Measurements from ENCODE around the gene LONRF2.

DNA sequence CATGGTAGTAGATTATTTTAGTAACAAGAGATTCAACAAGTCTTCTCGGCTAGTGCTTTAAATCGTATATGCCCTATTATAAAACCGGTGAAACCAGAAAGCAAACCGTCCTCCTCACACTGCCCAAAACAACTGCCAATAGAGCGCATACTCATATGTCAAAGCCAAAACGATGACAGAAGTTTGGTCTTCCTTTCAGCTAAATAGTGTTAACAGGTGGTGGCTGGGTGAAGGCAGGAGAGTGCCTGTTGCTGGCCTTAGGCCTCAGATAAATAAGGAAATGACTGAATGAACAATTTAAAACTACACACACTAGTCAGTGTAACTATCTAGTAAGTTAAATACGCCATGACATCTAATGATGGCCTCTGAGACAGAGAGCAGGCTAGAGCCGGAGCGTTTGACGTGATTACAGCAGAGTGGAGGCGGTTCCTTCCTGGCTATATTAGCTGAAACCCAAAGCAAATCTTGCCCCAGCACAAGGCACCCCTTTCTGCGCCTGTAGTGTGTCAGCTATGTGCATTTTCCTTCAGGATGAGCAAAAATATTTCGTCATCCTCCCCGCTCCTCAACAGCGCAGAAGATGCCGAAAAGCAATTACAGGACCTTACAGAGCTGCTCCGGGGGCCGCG is 1.6 kb downstream of the LONRF2 start:
- TF ChIP-seq POLR2A (IDR thresholded peaks at IDR 0.05) (no peak), EP300 (IDR thresholded peaks at IDR 0.05) (no peak), POLR2AphosphoS5 (IDR thresholded peaks at IDR 0.05) (no peak)
- TF ChIP-seq, protein P1, sequence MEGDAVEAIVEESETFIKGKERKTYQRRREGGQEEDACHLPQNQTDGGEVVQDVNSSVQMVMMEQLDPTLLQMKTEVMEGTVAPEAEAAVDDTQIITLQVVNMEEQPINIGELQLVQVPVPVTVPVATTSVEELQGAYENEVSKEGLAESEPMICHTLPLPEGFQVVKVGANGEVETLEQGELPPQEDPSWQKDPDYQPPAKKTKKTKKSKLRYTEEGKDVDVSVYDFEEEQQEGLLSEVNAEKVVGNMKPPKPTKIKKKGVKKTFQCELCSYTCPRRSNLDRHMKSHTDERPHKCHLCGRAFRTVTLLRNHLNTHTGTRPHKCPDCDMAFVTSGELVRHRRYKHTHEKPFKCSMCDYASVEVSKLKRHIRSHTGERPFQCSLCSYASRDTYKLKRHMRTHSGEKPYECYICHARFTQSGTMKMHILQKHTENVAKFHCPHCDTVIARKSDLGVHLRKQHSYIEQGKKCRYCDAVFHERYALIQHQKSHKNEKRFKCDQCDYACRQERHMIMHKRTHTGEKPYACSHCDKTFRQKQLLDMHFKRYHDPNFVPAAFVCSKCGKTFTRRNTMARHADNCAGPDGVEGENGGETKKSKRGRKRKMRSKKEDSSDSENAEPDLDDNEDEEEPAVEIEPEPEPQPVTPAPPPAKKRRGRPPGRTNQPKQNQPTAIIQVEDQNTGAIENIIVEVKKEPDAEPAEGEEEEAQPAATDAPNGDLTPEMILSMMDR (IDR thresholded peaks at IDR 0.05): no peak
